Stimulated activated CD4-positive, alpha-beta T cell treated with anti-CD3 and anti-CD28 coated beads, Interleukin-2, amount 100 ng/mL, for 24 hours (primary cell): ENCODE measurements around the gene KRAS.

Experiments used
- DNase-seq, 2 donors: peaks; one replicate each; pipeline ENCODE4 v3.0.0-alpha.2; 2020

Gene KRAS

DNA sequence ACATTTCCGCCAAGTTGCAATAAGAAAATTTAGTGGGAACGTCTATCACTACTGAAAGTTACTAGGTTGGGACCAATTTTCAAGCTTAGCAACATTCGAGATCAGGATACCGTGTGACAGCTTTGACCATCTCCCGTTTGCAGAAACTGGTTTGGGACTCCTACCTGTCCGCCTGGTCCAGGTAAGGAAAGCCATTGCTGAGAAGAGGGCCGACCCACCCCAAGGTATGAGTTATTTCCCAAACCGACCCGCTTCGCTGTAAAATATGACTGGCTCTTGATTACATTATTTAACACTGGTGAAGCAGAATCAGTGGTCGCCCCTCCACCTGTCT, 56.0 kb downstream of the KRAS start:
- no peak for DNase-seq

DNA sequence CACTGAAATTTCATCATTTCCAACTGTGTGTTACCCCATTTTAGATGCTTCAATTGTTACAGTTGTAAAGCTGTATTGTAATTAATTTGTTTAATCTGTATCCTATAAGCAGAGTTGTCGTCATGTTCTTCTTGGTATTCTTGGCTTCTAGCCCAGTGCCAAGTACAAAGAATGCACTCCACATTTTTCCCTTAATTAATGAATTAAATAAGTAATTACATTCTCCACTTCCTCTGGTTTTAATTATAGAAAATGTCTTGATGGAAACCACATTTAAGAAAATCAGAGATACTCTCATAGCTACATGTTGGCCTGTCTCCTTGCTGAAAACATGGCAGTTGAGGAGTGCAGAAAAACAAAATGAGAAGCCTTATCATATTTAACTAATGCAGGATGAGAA, 56.5 kb downstream of the KRAS start:
- DNase-seq, result no peak

DNA sequence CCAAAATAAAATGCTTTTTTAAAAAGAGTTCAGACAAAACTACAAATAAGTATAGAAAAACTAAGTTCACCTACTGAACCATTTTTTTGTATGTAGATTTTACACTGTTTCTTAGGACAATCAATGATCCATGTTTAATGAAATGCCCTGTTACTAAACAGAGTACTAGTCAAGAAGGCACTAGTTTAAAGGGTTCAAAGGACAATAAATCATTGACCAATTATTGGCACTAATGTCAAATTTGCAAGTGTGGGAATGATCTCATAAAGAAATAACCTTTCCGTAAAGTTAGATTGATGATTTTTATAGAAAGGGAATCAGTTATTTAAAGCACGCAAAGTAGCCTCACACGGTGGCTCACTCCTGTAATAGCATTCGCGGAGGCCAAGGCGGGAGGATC, 59.9 kb downstream of the KRAS start:
- no peak for DNase-seq

DNA sequence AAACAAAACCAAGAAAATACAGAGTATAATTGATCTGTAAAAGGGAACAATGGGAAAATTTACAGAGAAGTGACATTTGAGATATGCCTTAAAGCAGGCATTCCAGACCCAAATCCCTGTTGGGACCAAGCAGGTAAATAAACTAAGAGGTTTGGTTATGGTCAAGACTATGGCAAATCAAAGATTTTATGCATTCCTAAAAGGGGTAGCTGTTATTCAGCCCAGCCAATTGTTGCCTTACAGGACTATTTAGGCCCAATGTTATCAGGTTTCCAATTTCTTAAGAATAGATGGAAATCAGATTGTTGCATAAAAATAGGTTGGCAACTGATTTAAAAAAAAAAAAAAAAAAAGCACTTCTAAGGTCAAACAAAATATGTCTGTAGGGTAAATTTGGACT, 61.1 kb downstream of the KRAS start:
- DNase-seq, result no peak

DNA sequence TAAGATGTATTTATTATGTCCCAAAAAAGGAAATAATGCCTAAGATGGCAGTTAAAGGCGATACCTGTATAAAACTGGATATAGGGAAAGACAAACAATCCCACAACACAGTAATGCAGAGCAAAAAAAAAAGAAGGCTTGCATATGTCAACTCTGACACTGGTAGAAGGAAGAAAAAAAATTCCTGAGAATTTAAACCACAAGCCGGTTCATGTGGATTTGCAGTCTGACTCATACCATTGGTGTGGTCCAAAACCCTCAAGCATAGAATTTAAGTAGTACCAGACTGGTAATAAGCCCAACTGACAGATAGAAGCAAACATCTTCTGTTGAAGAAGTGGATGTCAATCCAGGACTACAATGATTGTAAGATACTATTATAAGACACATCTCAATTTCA, 62.9 kb downstream of the KRAS start:
- no peak for DNase-seq

DNA sequence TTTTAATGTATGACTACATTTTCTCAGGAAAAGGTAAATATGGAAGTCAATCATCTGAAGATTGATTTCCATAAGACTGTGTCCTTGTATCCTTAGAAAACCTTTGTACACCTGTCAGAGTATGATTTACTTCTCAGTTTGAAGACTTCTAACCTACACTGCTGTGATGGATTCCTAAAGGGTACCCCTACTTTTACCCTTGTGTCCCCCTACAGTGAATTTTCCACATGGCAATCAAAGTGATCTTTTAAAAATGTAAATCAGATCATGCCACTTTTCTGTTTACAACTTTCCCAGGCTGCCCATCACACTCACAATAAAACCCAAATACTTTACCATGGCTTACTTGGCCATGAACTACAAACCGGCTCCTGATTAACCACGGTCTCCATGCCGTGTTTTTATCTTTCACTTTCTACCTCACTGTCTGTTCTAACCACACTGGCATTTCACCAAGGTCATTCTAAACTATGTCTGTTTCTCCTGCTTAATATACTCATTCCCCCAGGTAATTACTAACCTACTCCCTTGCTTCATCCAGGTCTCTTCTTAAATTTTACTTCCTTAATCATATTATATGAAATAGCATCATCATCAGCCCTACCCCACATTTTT, 63.8 kb downstream of the KRAS start:
- no peak for DNase-seq

DNA sequence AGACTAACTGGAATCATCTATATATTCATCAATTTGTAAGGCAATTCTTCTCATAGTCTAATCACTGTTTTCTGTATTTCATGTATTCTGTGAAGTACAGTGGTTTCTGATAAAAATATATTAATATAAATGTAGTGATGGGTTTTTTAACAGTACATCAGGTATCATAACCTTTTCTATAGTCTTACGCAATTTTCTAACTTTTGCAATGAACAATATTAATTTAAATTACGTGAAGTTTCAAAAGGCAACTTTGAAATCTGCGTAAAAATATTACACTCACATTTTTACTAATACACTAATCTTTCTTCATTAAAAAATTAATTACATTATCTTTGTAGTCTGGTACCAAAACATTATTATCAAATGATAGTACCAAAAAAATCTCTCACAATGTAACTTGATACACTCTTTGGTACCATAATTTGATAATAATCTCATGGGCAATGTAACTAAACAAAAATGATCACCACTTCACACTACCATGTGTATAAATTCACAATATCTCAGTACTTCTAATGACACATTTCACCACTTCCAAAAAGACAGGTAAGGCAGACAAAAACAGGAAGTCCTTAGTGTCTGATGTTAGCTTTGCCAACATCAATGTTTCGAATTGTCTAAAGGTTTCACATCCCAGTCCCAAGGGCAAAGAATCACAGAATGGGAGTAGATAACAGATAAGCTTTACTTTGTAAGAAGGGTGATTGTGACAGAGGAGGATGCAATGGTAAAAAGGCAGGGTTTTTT, 64.5 kb downstream of the KRAS start:
- DNase-seq, result no peak

DNA sequence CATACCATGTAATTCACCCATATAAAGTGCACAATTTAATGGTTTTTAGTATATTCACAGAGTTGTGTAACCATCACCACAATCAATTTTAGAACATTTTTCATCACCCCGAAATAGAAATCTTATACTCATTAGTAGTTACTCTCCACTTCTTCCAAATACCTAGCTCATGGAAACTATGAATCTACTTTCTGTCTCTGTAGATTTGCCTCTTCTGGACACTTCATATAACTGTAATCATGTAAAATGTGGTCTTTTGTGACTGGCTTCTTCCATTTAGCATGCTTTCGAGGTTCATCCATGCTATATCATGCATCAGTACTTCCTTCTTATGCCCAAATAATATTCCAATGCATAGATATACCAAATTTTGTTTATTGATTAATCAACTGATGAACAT, 66.6 kb downstream of the KRAS start:
- no peak for DNase-seq

DNA sequence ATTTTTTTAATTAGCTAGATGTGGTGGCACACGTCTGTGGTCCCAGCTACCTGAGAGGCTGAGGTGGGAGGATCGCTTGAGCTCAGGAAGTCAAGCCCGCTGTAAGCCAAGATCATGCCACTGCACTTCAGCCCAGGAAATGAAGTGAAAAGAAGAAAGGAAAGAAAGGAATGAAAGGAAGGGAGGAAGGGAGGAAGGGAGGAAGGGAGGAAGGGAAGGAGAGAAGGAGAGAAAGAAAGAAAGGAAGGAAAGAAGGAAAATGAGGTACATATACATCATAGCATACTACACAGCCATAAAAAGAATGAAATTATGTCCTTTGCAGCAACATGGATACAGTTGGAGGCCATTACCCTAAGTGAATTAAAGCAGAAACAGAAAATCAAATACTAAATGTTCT, 68.0 kb downstream of the KRAS start:
- no peak for DNase-seq

DNA sequence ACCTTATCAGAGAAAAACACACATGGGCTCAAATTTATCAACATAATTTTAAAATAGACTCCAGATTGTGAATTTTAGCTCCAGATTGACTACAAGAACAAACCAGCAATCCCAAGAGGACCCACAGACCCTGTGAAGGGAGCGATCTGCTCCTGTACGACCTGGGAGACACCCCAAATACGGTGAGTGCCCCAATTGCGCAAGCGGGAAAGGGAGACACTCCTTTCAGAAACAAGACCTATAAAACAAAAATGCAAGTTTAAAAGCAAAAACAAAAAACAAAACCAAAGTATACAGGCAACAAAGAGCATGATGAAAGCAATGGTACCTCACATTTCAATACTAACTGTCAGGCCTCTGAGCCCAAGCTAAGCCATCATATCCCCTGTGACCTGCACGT, 87.9 kb downstream of the KRAS start:
- DNase-seq, result no peak

DNA sequence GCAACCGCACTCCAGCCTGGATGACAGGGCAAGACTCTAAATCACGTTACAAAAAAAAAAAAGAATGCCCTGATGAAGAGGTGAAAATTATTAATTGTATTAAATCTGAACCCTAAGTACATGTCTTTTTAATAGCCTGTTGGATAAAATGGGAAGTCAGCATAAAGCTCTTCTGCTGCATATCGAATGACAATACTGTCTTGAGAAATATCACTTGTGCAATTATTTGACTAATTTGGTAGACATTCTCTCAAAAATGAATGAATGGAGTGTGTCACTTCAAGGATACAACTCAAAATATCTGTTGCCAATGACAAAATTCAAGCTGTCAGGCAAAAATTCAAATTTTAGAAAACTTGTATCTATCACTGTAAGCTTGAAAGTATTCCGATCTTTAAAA, 94.7 kb downstream of the KRAS start:
- DNase-seq, result no peak

DNA sequence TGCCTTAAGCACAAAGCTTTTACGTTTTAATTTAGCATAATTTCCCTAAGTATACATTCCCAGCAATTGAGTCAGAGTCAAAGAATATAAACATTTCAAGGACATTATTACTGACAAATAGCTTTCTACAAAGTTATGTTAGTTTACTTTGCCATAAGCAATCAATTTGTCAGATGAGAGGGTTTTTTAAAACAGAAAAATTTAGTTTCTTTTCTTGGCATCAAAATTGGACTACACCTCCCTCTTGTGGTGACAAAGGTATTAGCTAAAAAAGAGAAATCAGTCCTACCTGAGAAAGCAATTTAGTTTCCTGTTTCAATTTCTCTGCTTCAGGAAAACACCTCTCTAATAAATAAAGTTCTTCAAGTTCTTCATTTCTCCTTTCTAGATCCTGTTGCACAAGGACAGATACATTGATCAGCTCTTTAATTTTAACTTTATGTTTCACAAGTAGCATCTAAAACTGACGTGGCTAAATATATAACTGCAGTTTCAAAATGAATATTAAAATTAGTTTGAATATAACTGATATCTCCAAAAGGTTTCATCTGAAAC, 95.6 kb downstream of the KRAS start:
- no peak for DNase-seq
